GM23338 (cell line): ENCODE data around the gene MTIF2. TPM values are rescaled to one million over a fixed set of nuclear protein-coding genes. Genes with fewer than 3 reads are reported as not detected.

Source experiments
- ATAC-seq: fragments of 200-7000 bp; cut with Tn5 transposase; 3 replicates; pipeline ENCODE4 v1.9.1; 2020
- DNase-seq: peaks from one replicate; pipeline ENCODE4 v3.0.0-alpha.2; 2015; ENCODE audit warnings: low spot score
- H2AFZ ChIP-seq: fragments of 200-600 bp; sonication (generic); 2 replicates; pipeline ENCODE4 v1.8.0; 2016; ENCODE audit warnings: antibody characterized with exemption, mild to moderate bottlenecking, moderate library complexity
- H3F3A ChIP-seq: fragments of 200-600 bp; sonication (generic); replicated peaks from 2 replicates; pipeline ENCODE4 v1.8.0; 2017; ENCODE audit warnings: antibody characterized with exemption, mixed run types, low read depth
- H3K27ac ChIP-seq: fragments of 200-600 bp; sonication (generic); 2 replicates; pipeline ENCODE4 v1.6.1; 2016; ENCODE audit warnings: low read depth
- H3K27me3 ChIP-seq: fragments of 200-600 bp; sonication (generic); 2 replicates; pipeline ENCODE4 v1.8.0; 2016; ENCODE audit warnings: mild to moderate bottlenecking, mixed run types, moderate library complexity; ENCODE audit not compliant: insufficient read depth
- H3K36me3 ChIP-seq: fragments of 200-600 bp; sonication (generic); 2 replicates; pipeline ENCODE4 v1.8.0; 2016; ENCODE audit warnings: mild to moderate bottlenecking; ENCODE audit not compliant: insufficient read depth
- H3K4me1 ChIP-seq: fragments of 200-600 bp; sonication (generic); 2 replicates; pipeline ENCODE4 v1.8.0; 2016; ENCODE audit warnings: mild to moderate bottlenecking, moderate library complexity; ENCODE audit not compliant: insufficient read depth
- H3K4me2 ChIP-seq: fragments of 200-600 bp; sonication (generic); 2 replicates; pipeline ENCODE4 v1.7.1; 2017; ENCODE audit warnings: mixed run types
- H3K4me3 ChIP-seq: fragments of 200-600 bp; sonication (generic); 2 replicates; pipeline ENCODE4 v1.6.1; 2016; ENCODE audit warnings: mixed run types
- H3K79me2 ChIP-seq: fragments of 200-600 bp; sonication (generic); replicated peaks from 2 replicates; pipeline ENCODE4 v1.8.0; 2017; ENCODE audit warnings: mild to moderate bottlenecking; ENCODE audit not compliant: insufficient read depth
- H3K9me2 ChIP-seq: fragments of 200-600 bp; sonication (generic); 2 replicates; pipeline ENCODE4 v1.8.0; 2017; ENCODE audit not compliant: insufficient read depth
- H4K20me1 ChIP-seq: fragments of 200-600 bp; sonication (generic); replicated peaks from 2 replicates; pipeline ENCODE4 v1.8.0; 2017; ENCODE audit warnings: mild to moderate bottlenecking; ENCODE audit not compliant: insufficient read depth
- H3K27ac Mint-ChIP-seq: 2 replicates; pipeline ENCODE4 v1.8.0; 2020; ENCODE audit warnings: inconsistent platforms, mild to moderate bottlenecking, moderate library complexity, mixed read lengths
- H3K27me3 Mint-ChIP-seq: 3 replicates; pipeline ENCODE4 v1.8.0; 2022; ENCODE audit warnings: low read depth, mild to moderate bottlenecking, moderate library complexity, mixed read lengths, inconsistent platforms; ENCODE audit not compliant: insufficient read depth, poor library complexity
- H3K36me3 Mint-ChIP-seq: 3 replicates; pipeline ENCODE4 v1.8.0; 2021; ENCODE audit warnings: low read depth, mild to moderate bottlenecking, inconsistent platforms, moderate library complexity, mixed read lengths
- H3K4me1 Mint-ChIP-seq: 3 replicates; pipeline ENCODE4 v1.8.0; 2020; ENCODE audit warnings: mild to moderate bottlenecking, inconsistent platforms, mixed read lengths
- H3K4me3 Mint-ChIP-seq: 3 replicates; pipeline ENCODE4 v1.8.0; 2021; ENCODE audit warnings: moderate library complexity, mild to moderate bottlenecking, inconsistent platforms, mixed read lengths
- H3K9me3 Mint-ChIP-seq: 3 replicates; pipeline ENCODE4 v1.8.0; 2020; ENCODE audit warnings: moderate library complexity, mild to moderate bottlenecking, inconsistent platforms, mixed read lengths
- CREB1 ChIP-seq: fragments of 250-450 bp; sonication (Bioruptor Pico); IDR thresholded peaks from 2 replicates; pipeline ENCODE4 v1.5.0; 2020; ENCODE audit warnings: low read depth, mild to moderate bottlenecking, moderate library complexity
- EZH2phosphoT487 ChIP-seq: fragments of 200-600 bp; sonication (generic); IDR thresholded peaks from one replicate; pipeline ENCODE4 v1.8.1; 2018; ENCODE audit warnings: antibody characterized with exemption; ENCODE audit not compliant: unreplicated experiment
- JUNB ChIP-seq: IDR thresholded peaks from one replicate; pipeline ENCODE4 v1.6.1; 2016; ENCODE audit warnings: antibody characterized with exemption; ENCODE audit not compliant: unreplicated experiment
- NANOG ChIP-seq: IDR thresholded peaks from 2 replicates; pipeline ENCODE4 v1.6.1; 2016; ENCODE audit warnings: antibody characterized with exemption, borderline replicate concordance
- POLR2AphosphoS5 ChIP-seq: IDR thresholded peaks from 2 replicates; pipeline ENCODE4 v1.6.1; 2016; ENCODE audit warnings: antibody characterized with exemption, low read depth
- STAT1 ChIP-seq: IDR thresholded peaks from one replicate; pipeline ENCODE4 v1.6.1; 2016; ENCODE audit warnings: antibody characterized with exemption; ENCODE audit not compliant: unreplicated experiment
- ZNF114 ChIP-seq: fragments of 250-450 bp; sonication (Bioruptor Pico); IDR thresholded peaks from 2 replicates; pipeline ENCODE4 v1.5.0; 2020; ENCODE audit warnings: mild to moderate bottlenecking, moderate library complexity
- polyA plus RNA-seq: library from polyadenylated mRNA; unstranded; fragments of >200 nt; fragmentation: Nextera tagmentation; extraction: Ambion mirVana; gene quantifications from 2 replicates; pipeline ENCODE4 v1.2.1, GENCODE V29; 2016
- total RNA-seq: library from RNA; depleted of rRNA; stranded (reverse); fragments of >200 nt; shearing (Covaris generic); gene quantifications from 2 replicates; pipeline ENCODE4 v1.2.3, GENCODE V29; 2014
- TF ChIP-seq, protein P1 (sequence below), 2 experiments: fragments of 200-600 bp in 1 of 2; sonication (generic) in 1 of 2; conservative IDR thresholded peaks; 2 replicates each; pipeline versions ENCODE4 v1.5.1 to v1.6.1; 2016 to 2017; ENCODE audit warnings: antibody characterized with exemption in 2 of 2, low read depth in 2 of 2, mild to moderate bottlenecking in 2 of 2, moderate library complexity in 1 of 2
- TF ChIP-seq, protein P2 (sequence below): IDR thresholded peaks from 2 replicates; pipeline ENCODE4 v1.6.1; 2016; ENCODE audit warnings: antibody characterized with exemption
- TF ChIP-seq, protein P3 (sequence below): IDR thresholded peaks from one replicate; pipeline ENCODE4 v1.6.1; 2018; ENCODE audit warnings: antibody characterized with exemption; ENCODE audit not compliant: unreplicated experiment

Gene MTIF2
- total and polyA plus RNA-seq, 2 experiments from 2014 or later = 32.5 to 38.9 TPM

DNA sequence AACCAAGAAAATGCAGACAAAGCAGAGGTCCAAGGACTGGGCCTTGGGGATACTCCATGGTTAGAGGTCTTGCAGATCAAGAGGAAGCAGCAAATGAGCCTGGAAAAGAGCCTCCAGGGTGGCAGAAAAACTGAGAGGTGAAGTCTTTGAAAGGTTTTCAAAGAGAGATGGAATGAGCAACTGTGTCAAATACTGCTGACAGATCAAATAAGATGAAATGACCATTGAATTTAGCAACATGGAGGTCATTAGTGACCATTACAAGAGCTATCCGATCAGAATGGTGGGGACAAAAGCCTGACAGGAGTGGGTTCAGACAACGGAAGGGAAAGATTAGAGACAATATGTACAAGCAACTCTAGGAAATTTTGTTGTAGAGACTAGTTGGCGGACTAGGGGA is 38.5 kb downstream of the MTIF2 start:
- H3K36me3 ChIP-seq = peaks cover 26% of the 10 kb centered on the region
- DNase-seq (no peak), ATAC-seq (no peak)
- peak overlapping the region; percentile 90; the same call in 1 of the 2 replicates for H3K4me3 ChIP-seq
- no peaks in the 10 kb centered on the region for H3K27me3 ChIP-seq
- Mint-ChIP-seq H3K27ac (no peak overlapping the region; the same call in 1 of the 2 replicates), H3K36me3 (peaks cover 37% of the 10 kb centered on the region), H3K4me1 (peaks cover 21% of the 10 kb centered on the region), H3K4me3 (peak overlapping the region; percentile 94), H3K9me3 (no peaks in the 10 kb centered on the region; the same call in 2 of the 3 replicates), H3K27me3 (peaks cover 36% of the 10 kb centered on the region)
- peaks cover 28% of the 10 kb centered on the region for H3F3A ChIP-seq
- no peak overlapping the region; the same call in 1 of the 2 replicates for H3K4me2 ChIP-seq
- H3K9me2 ChIP-seq = 0 out of 2 replicates have a peak, but pooled peaks cover 6% of the 10 kb centered on the region
- peaks cover 16% of the 10 kb centered on the region; the same call in 1 of the 2 replicates for H4K20me1 ChIP-seq
- H3K4me1 ChIP-seq = peaks cover 18% of the 10 kb centered on the region
- TF ChIP-seq CREB1 (CRISPR knock-in tag) = no peak
- TF ChIP-seq, protein P1, sequence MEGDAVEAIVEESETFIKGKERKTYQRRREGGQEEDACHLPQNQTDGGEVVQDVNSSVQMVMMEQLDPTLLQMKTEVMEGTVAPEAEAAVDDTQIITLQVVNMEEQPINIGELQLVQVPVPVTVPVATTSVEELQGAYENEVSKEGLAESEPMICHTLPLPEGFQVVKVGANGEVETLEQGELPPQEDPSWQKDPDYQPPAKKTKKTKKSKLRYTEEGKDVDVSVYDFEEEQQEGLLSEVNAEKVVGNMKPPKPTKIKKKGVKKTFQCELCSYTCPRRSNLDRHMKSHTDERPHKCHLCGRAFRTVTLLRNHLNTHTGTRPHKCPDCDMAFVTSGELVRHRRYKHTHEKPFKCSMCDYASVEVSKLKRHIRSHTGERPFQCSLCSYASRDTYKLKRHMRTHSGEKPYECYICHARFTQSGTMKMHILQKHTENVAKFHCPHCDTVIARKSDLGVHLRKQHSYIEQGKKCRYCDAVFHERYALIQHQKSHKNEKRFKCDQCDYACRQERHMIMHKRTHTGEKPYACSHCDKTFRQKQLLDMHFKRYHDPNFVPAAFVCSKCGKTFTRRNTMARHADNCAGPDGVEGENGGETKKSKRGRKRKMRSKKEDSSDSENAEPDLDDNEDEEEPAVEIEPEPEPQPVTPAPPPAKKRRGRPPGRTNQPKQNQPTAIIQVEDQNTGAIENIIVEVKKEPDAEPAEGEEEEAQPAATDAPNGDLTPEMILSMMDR (conservative IDR thresholded peaks at IDR 0.05; ENCODE audit: low read depth in 2 of 2) = no peak
- no peak for TF ChIP-seq STAT1
- no peak for TF ChIP-seq ZNF114
- TF ChIP-seq NANOG = no peak
- TF ChIP-seq, protein P2, sequence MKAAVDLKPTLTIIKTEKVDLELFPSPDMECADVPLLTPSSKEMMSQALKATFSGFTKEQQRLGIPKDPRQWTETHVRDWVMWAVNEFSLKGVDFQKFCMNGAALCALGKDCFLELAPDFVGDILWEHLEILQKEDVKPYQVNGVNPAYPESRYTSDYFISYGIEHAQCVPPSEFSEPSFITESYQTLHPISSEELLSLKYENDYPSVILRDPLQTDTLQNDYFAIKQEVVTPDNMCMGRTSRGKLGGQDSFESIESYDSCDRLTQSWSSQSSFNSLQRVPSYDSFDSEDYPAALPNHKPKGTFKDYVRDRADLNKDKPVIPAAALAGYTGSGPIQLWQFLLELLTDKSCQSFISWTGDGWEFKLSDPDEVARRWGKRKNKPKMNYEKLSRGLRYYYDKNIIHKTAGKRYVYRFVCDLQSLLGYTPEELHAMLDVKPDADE = no peak
- TF ChIP-seq, protein P3, sequence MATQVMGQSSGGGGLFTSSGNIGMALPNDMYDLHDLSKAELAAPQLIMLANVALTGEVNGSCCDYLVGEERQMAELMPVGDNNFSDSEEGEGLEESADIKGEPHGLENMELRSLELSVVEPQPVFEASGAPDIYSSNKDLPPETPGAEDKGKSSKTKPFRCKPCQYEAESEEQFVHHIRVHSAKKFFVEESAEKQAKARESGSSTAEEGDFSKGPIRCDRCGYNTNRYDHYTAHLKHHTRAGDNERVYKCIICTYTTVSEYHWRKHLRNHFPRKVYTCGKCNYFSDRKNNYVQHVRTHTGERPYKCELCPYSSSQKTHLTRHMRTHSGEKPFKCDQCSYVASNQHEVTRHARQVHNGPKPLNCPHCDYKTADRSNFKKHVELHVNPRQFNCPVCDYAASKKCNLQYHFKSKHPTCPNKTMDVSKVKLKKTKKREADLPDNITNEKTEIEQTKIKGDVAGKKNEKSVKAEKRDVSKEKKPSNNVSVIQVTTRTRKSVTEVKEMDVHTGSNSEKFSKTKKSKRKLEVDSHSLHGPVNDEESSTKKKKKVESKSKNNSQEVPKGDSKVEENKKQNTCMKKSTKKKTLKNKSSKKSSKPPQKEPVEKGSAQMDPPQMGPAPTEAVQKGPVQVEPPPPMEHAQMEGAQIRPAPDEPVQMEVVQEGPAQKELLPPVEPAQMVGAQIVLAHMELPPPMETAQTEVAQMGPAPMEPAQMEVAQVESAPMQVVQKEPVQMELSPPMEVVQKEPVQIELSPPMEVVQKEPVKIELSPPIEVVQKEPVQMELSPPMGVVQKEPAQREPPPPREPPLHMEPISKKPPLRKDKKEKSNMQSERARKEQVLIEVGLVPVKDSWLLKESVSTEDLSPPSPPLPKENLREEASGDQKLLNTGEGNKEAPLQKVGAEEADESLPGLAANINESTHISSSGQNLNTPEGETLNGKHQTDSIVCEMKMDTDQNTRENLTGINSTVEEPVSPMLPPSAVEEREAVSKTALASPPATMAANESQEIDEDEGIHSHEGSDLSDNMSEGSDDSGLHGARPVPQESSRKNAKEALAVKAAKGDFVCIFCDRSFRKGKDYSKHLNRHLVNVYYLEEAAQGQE = no peak
- TF ChIP-seq JUNB = no peak
- TF ChIP-seq EZH2phosphoT487 = no peak
- TF ChIP-seq POLR2AphosphoS5 = no peak
- no peak overlapping the region for H2AFZ ChIP-seq
- peaks cover 51% of the 10 kb centered on the region for H3K79me2 ChIP-seq
- no peak overlapping the region for H3K27ac ChIP-seq
